Activated CD4-positive, alpha-beta T cell treated with anti-CD3 and anti-CD28 coated beads, Interleukin-2, amount 50 U/mL, for 24 hours (primary cell): ENCODE results near the gene KCNN2.
"Not testable (repeated sequence)": the region's sequence is repeated elsewhere in the genome, so short reads cannot be mapped to it uniquely, and the experiment has no call there.

Experiments used
- DNase-seq, 2 donors: peaks; one replicate each; pipeline ENCODE4 v3.0.0-alpha.2; 2020; ENCODE audit warnings: low read depth in 1 of 2, low spot score in 1 of 2

Gene KCNN2

GRCh38 chr5:114418176-114419066, 56.6 kb downstream of the KCNN2 start:
- no peak for DNase-seq

GRCh38 chr5:114419067-114419388, 57.2 kb downstream of the KCNN2 start:
- no peak for DNase-seq

- no peak for DNase-seq
These were observed 58.1 kb downstream of the KCNN2 start for GRCh38 chr5:114419959-114420358.

- DNase-seq, result no peak
These were observed 65.3 kb downstream of the KCNN2 start for GRCh38 chr5:114427204-114427603.

- no peak for DNase-seq
These were observed 68.7 kb downstream of the KCNN2 start for GRCh38 chr5:114430532-114430931.

- not testable (repeated sequence) for DNase-seq
These were observed 70.8 kb downstream of the KCNN2 start for GRCh38 chr5:114432684-114433083.

GRCh38 chr5:114434396-114435219, 72.7 kb downstream of the KCNN2 start:
- no peak for DNase-seq

- no peak for DNase-seq
These were observed 73.3 kb downstream of the KCNN2 start for GRCh38 chr5:114435220-114435481.

- DNase-seq, result no peak
These were observed 74.0 kb downstream of the KCNN2 start for GRCh38 chr5:114435885-114436299.

GRCh38 chr5:114437936-114438335, 76.1 kb downstream of the KCNN2 start:
- no peak for DNase-seq

- DNase-seq, result no peak
These were observed 76.6 kb downstream of the KCNN2 start for GRCh38 chr5:114438471-114438870.

GRCh38 chr5:114447084-114447773, 85.4 kb downstream of the KCNN2 start:
- DNase-seq, result no peak

- no peak for DNase-seq
These were observed 86.6 kb downstream of the KCNN2 start for GRCh38 chr5:114448481-114448880.

GRCh38 chr5:114449860-114450421, 88.1 kb downstream of the KCNN2 start:
- DNase-seq, result peak; percentile 2 to 21

GRCh38 chr5:114450437-114450836, 88.6 kb downstream of the KCNN2 start:
- DNase-seq, result no peak

- no peak for DNase-seq
These were observed 96.9 kb downstream of the KCNN2 start for GRCh38 chr5:114458726-114459125.

GRCh38 chr5:114467171-114467570, 105.3 kb downstream of the KCNN2 start:
- DNase-seq, result no peak

GRCh38 chr5:114467729-114468128, 105.9 kb downstream of the KCNN2 start:
- no peak for DNase-seq

- no peak for DNase-seq
These were observed 107.5 kb downstream of the KCNN2 start for GRCh38 chr5:114469372-114469771.

- no peak for DNase-seq
These were observed 109.7 kb downstream of the KCNN2 start for GRCh38 chr5:114471529-114471928.

GRCh38 chr5:114473541-114473940, 111.7 kb downstream of the KCNN2 start:
- no peak for DNase-seq
